GM12801 (cell line): ENCODE measurements around the gene MAPKAPK2.

Source experiments
- CTCF ChIP-seq: IDR thresholded peaks from one replicate; pipeline ENCODE4 v1.5.1; 2011; ENCODE audit warnings: control low read depth; ENCODE audit not compliant: insufficient read length; ENCODE audit errors: extremely low read depth

The MAPKAPK2 gene

GRCh38 chr1:206702260-206702659, 17.6 kb downstream of the MAPKAPK2 start:
- TF ChIP-seq CTCF = no peak

- TF ChIP-seq CTCF = no peak
Observed at GRCh38 chr1:206702803-206703202, 18.1 kb downstream of the MAPKAPK2 start.

GRCh38 chr1:206703661-206704060, 19.0 kb downstream of the MAPKAPK2 start:
- no peak for TF ChIP-seq CTCF

GRCh38 chr1:206704226-206704625, 19.5 kb downstream of the MAPKAPK2 start:
- no peak for TF ChIP-seq CTCF

- no peak for TF ChIP-seq CTCF
Observed at GRCh38 chr1:206705191-206705590, 20.5 kb downstream of the MAPKAPK2 start.

GRCh38 chr1:206705726-206706297, 21.1 kb downstream of the MAPKAPK2 start:
- TF ChIP-seq CTCF = no peak

- TF ChIP-seq CTCF = no peak
Observed at GRCh38 chr1:206706298-206706791, 21.6 kb downstream of the MAPKAPK2 start.
